ENCODE data around the gene ADTRP. TPM values are rescaled to one million over a fixed set of nuclear protein-coding genes. Genes with fewer than 3 reads are reported as not detected.
A peak's percentile ranks its signal among the peaks of the same experiment; 100 is the strongest.

ADTRP gene
- total RNA-seq, 3 donors from 2014 or later: 0.48 to 2.9 (median 2.6) TPM

DNA sequence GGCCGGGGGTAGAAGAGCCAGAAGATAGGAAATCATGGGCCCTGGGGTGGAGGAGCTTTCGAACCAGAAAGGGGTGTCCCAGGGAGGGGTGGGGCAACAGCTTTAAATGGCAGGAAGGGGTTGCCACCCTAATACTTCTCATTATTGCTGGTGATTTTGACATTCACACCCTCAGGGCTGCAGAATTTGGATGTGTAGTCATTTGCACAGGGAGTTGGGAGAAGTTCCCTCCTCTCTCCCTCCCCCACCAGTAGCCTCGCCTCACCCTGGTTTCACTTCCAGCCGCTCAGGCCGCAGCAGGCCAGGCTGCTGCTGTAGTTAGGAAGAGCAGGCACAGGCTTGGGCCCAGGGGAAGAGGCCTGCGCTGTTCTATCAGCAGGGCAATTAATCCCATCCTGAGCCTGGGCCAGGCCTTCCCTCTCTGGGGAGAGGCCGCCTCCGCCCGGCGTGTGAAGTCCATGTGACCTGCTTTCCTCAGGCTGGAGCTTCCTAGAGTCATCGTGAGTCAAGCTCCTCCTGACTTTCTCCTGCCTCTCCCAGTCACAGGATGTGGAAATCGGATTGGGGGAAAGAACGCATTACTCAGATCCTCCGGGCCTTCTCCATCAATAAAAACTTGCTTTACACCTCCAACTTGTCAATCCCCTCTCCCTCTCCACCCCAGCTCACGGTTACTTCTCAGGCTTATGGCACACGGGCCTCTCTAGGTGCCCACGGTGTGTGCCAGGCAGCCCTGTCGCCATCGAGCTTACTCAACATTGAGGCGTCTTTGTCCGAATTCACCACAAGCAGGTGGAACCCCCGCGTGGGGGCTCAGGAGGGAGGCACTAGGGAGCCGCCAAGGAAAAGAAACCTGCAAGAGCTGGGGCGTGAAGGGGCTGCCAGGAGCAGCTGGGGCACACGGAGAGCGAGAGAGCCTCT, 7.8 kb downstream of the ADTRP start:
- Histone ChIP-seq H3K36me3 (no peaks in the 10 kb centered on the region), H3K9me3 (no peaks in the 10 kb centered on the region), H3K27ac (peak overlapping the region; percentile 89 to 94), H3K4me3 (peak overlapping the region in 2 of 3 donors; percentile 19 to 46), H3K4me1 (peaks cover 0 to 5% of the 10 kb centered on the region in 2 donors), H3K27me3 (no peaks in the 10 kb centered on the region)
- intact Hi-C loops (cut with DNase I; ENCODE audit: low total_unique reads): no loop called here
- DNase-seq (ENCODE audit: low spot score in 2 of 2): peak; percentile 63 to 77
- TF ChIP-seq POLR2A (IDR thresholded peaks at IDR 0.05): no peak
- peak; percentile 77 to 93 (median 78) for TF ChIP-seq POLR2AphosphoS5 (IDR thresholded peaks at IDR 0.05)

- H3K4me1 ChIP-seq: peaks cover 0 to 5% of the 10 kb centered on the region in 2 donors
- H3K4me3 ChIP-seq: peak overlapping the region in 2 of 3 donors; percentile 19 to 46
- peak overlapping the region; percentile 89 to 94 for H3K27ac ChIP-seq
- TF ChIP-seq POLR2AphosphoS5 (IDR thresholded peaks at IDR 0.05) (no peak), POLR2A (IDR thresholded peaks at IDR 0.05) (no peak)
- TF ChIP-seq, protein P1, sequence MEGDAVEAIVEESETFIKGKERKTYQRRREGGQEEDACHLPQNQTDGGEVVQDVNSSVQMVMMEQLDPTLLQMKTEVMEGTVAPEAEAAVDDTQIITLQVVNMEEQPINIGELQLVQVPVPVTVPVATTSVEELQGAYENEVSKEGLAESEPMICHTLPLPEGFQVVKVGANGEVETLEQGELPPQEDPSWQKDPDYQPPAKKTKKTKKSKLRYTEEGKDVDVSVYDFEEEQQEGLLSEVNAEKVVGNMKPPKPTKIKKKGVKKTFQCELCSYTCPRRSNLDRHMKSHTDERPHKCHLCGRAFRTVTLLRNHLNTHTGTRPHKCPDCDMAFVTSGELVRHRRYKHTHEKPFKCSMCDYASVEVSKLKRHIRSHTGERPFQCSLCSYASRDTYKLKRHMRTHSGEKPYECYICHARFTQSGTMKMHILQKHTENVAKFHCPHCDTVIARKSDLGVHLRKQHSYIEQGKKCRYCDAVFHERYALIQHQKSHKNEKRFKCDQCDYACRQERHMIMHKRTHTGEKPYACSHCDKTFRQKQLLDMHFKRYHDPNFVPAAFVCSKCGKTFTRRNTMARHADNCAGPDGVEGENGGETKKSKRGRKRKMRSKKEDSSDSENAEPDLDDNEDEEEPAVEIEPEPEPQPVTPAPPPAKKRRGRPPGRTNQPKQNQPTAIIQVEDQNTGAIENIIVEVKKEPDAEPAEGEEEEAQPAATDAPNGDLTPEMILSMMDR (IDR thresholded peaks at IDR 0.05): no peak
- intact Hi-C loops (cut with DNase I; ENCODE audit: low total_unique reads): no loop called here
- no peak for DNase-seq (ENCODE audit: low spot score in 2 of 2)
- no peaks in the 10 kb centered on the region for H3K9me3 ChIP-seq
- no peaks in the 10 kb centered on the region for H3K27me3 ChIP-seq
- no peaks in the 10 kb centered on the region for H3K36me3 ChIP-seq
These were observed 8.6 kb downstream of the ADTRP start for GRCh38 chr6:11769811-11770545.

GRCh38 chr6:11769244-11769643, 9.4 kb downstream of the ADTRP start:
- H3K9me3 ChIP-seq: no peaks in the 10 kb centered on the region
- no peak overlapping the region for H3K4me3 ChIP-seq
- DNase-seq (ENCODE audit: low spot score in 2 of 2): no peak
- H3K4me1 ChIP-seq: peaks cover 0 to 5% of the 10 kb centered on the region in 2 donors
- no peaks in the 10 kb centered on the region for H3K36me3 ChIP-seq
- no peak overlapping the region for H3K27ac ChIP-seq
- intact Hi-C loops (cut with DNase I; ENCODE audit: low total_unique reads): no loop called here
- TF ChIP-seq, protein P1 (IDR thresholded peaks at IDR 0.05): no peak
- TF ChIP-seq POLR2AphosphoS5 (IDR thresholded peaks at IDR 0.05) (no peak), POLR2A (IDR thresholded peaks at IDR 0.05) (no peak)
- no peaks in the 10 kb centered on the region for H3K27me3 ChIP-seq

GRCh38 chr6:11767978-11768756, 10.4 kb downstream of the ADTRP start:
- no peak for TF ChIP-seq POLR2AphosphoS5 (IDR thresholded peaks at IDR 0.05)
- TF ChIP-seq, protein P1 (IDR thresholded peaks at IDR 0.05): no peak
- no peak for TF ChIP-seq POLR2A (IDR thresholded peaks at IDR 0.05)
- no peak overlapping the region for H3K27ac ChIP-seq
- H3K9me3 ChIP-seq: no peaks in the 10 kb centered on the region
- intact Hi-C loops (cut with DNase I; ENCODE audit: low total_unique reads): no loop called here
- no peaks in the 10 kb centered on the region for H3K27me3 ChIP-seq
- H3K36me3 ChIP-seq: no peaks in the 10 kb centered on the region
- no peak for DNase-seq (ENCODE audit: low spot score in 2 of 2)
- H3K4me3 ChIP-seq: no peak overlapping the region
- H3K4me1 ChIP-seq: peaks cover 0 to 5% of the 10 kb centered on the region in 2 donors

- H3K9me3 ChIP-seq: no peaks in the 10 kb centered on the region
- TF ChIP-seq POLR2AphosphoS5 (IDR thresholded peaks at IDR 0.05) (no peak), POLR2A (IDR thresholded peaks at IDR 0.05) (no peak)
- TF ChIP-seq, protein P1 (IDR thresholded peaks at IDR 0.05): no peak
- intact Hi-C loops (cut with DNase I; ENCODE audit: low total_unique reads): no loop called here
- DNase-seq (ENCODE audit: low spot score in 2 of 2): no peak
- no peak overlapping the region for H3K27ac ChIP-seq
- no peak overlapping the region for H3K4me3 ChIP-seq
- no peaks in the 10 kb centered on the region for H3K36me3 ChIP-seq
- no peaks in the 10 kb centered on the region for H3K27me3 ChIP-seq
- H3K4me1 ChIP-seq: peaks cover 0 to 5% of the 10 kb centered on the region in 2 donors
These were observed 11.1 kb downstream of the ADTRP start for GRCh38 chr6:11767458-11767857.
